IMR-90 (cell line): ENCODE results near the gene SYN1. TPM values are rescaled to one million over a fixed set of nuclear protein-coding genes. Genes with fewer than 3 reads are reported as not detected.

Experiments used
- ATAC-seq: fragments of 200-7000 bp; cut with Tn5 transposase; 2 replicates; pipeline ENCODE4 v1.9.1; 2020; ENCODE audit warnings: low read depth, mild to moderate bottlenecking, moderate library complexity
- BruUV-seq: library from RNA; stranded (reverse); fragments of 400-500 nt; replicated peaks from 2 replicates; lab custom pipeline; 2021; lab: Mats Ljungman, UMichigan
- CTCF ChIA-PET: fragments of 300-600 bp; formaldehyde crosslinking; extraction: SDS; loops from one replicate; lab custom pipeline; 2021; ENCODE audit warnings: antibody characterized with exemption; lab: Yijun Ruan, JAX
- POLR2A ChIA-PET: fragments of 300-600 bp; sonication (Branson Sonifier 250); formaldehyde crosslinking; loops from one replicate; lab custom pipeline; 2022; ENCODE audit warnings: antibody characterized with exemption; ENCODE audit not compliant: unreplicated experiment; lab: Charles Lee
- DNase-seq: peaks from one replicate; pipeline ENCODE4 v3.0.0; 2013
- H2AFZ ChIP-seq: replicated peaks from 2 replicates; pipeline ENCODE3; 2013; ENCODE audit warnings: low read length, mild to moderate bottlenecking; ENCODE audit not compliant: poor library complexity
- H2AK5ac ChIP-seq: 2 replicates; pipeline ENCODE4 v1.6.1; 2013; ENCODE audit warnings: low read depth, low read length, inconsistent platforms
- H2AK9ac ChIP-seq: replicated peaks from 2 replicates; pipeline ENCODE3; 2013; ENCODE audit warnings: mild to moderate bottlenecking, low read depth, low read length, moderate library complexity; ENCODE audit not compliant: poor library complexity
- H2BK120ac ChIP-seq: 2 replicates; pipeline ENCODE4 v1.6.1; 2013; ENCODE audit warnings: low read depth, low read length, inconsistent platforms
- H2BK15ac ChIP-seq: 3 replicates; pipeline ENCODE4 v1.6.1; 2013; ENCODE audit warnings: low read depth, low read length, inconsistent platforms
- H2BK20ac ChIP-seq: 2 replicates; pipeline ENCODE4 v1.6.1; 2013; ENCODE audit warnings: low read depth, mild to moderate bottlenecking, inconsistent platforms, low read length, moderate library complexity
- H2BK5ac ChIP-seq: 2 replicates; pipeline ENCODE4 v1.6.1; 2013; ENCODE audit warnings: mild to moderate bottlenecking, low read depth, low read length, inconsistent platforms; ENCODE audit not compliant: poor library complexity, severe bottlenecking
- H3K14ac ChIP-seq: replicated peaks from 2 replicates; pipeline ENCODE4 v1.6.1; 2013; ENCODE audit warnings: low read depth, low read length, inconsistent platforms
- H3K18ac ChIP-seq: 2 replicates; pipeline ENCODE4 v1.6.1; 2013; ENCODE audit warnings: low read depth, low read length, control low read depth
- H3K23ac ChIP-seq: 2 replicates; pipeline ENCODE4 v1.6.1; 2013; ENCODE audit warnings: low read depth, low read length, inconsistent platforms
- H3K27ac ChIP-seq: 2 replicates; pipeline ENCODE4 v1.5.1; 2013; ENCODE audit warnings: mild to moderate bottlenecking, control low read depth, low read length; ENCODE audit not compliant: insufficient read depth
- H3K27me3 ChIP-seq: 2 replicates; pipeline ENCODE4 v1.6.1; 2013; ENCODE audit warnings: low read length; ENCODE audit not compliant: control insufficient read depth, insufficient read depth
- H3K36me3 ChIP-seq: 2 replicates; pipeline ENCODE4 v1.6.1; 2013; ENCODE audit warnings: low read length, mixed read lengths; ENCODE audit not compliant: control insufficient read depth, insufficient read depth
- H3K4ac ChIP-seq: 2 replicates; pipeline ENCODE4 v1.6.1; 2013; ENCODE audit warnings: low read depth, low read length, inconsistent platforms
- H3K4me1 ChIP-seq: 2 replicates; pipeline ENCODE4 v1.6.1; 2013; ENCODE audit warnings: low read length, mixed read lengths; ENCODE audit not compliant: control insufficient read depth, insufficient read depth
- H3K4me2 ChIP-seq: 2 replicates; pipeline ENCODE4 v1.6.1; 2013; ENCODE audit warnings: low read depth, mild to moderate bottlenecking, control low read depth, low read length, moderate library complexity
- H3K4me3 ChIP-seq: 2 replicates; pipeline ENCODE4 v1.5.1; 2013; ENCODE audit warnings: low read depth, mild to moderate bottlenecking, control low read depth, low read length, moderate library complexity; ENCODE audit not compliant: insufficient read depth
- H3K56ac ChIP-seq: 2 replicates; pipeline ENCODE4 v1.6.1; 2013; ENCODE audit warnings: low read length, inconsistent platforms; ENCODE audit not compliant: insufficient read depth; ENCODE audit errors: extremely low read depth
- H3K79me1 ChIP-seq, 2 experiments: 2 replicates each; pipeline ENCODE4 v1.6.1; 2013; ENCODE audit warnings: low read length in 2 of 2, inconsistent platforms in 1 of 2, low read depth in 1 of 2
- H3K9ac ChIP-seq: 2 replicates; pipeline ENCODE4 v1.6.1; 2013; ENCODE audit warnings: low read depth, low read length, control low read depth
- H3K9me1 ChIP-seq: 2 replicates; pipeline ENCODE4 v1.6.1; 2013; ENCODE audit warnings: low read length, inconsistent platforms; ENCODE audit not compliant: insufficient read depth
- H3K9me3 ChIP-seq: 2 replicates; pipeline ENCODE4 v1.6.1; 2013; ENCODE audit warnings: low read length; ENCODE audit not compliant: control insufficient read depth, insufficient read depth
- H4K20me1 ChIP-seq: 2 replicates; pipeline ENCODE4 v1.6.1; 2013; ENCODE audit warnings: low read length, inconsistent platforms; ENCODE audit not compliant: insufficient read depth
- H4K5ac ChIP-seq: 2 replicates; pipeline ENCODE4 v1.6.1; 2013; ENCODE audit warnings: mild to moderate bottlenecking, low read depth, low read length, control low read depth
- H4K8ac ChIP-seq, 2 experiments: 2 replicates each; pipeline ENCODE4 v1.6.1; 2013; ENCODE audit warnings: low read depth in 2 of 2, low read length in 2 of 2, control low read depth in 1 of 2, inconsistent platforms in 1 of 2
- H4K91ac ChIP-seq: 2 replicates; pipeline ENCODE4 v1.6.1; 2013; ENCODE audit warnings: low read depth, low read length, inconsistent platforms; ENCODE audit not compliant: insufficient read depth
- BHLHE40 ChIP-seq: fragments of 150-350 bp; IDR thresholded peaks from 2 replicates; pipeline ENCODE4 v1.6.1; 2016; ENCODE audit warnings: mild to moderate bottlenecking, low read depth, low read length
- CEBPB ChIP-seq: IDR thresholded peaks from 2 replicates; pipeline ENCODE4 v1.6.1; 2012; ENCODE audit warnings: low read depth, low read length, improper control_type of control experiment
- CHD1 ChIP-seq: IDR thresholded peaks from 2 replicates; pipeline ENCODE4 v1.6.1; 2012; ENCODE audit warnings: low read depth, low read length, improper control_type of control experiment
- FOS ChIP-seq: fragments of 150-350 bp; IDR thresholded peaks from 2 replicates; pipeline ENCODE4 v1.6.1; 2016; ENCODE audit warnings: low read depth, low read length
- MAFK ChIP-seq: IDR thresholded peaks from 2 replicates; pipeline ENCODE4 v1.6.1; 2012; ENCODE audit warnings: low read depth, low read length, improper control_type of control experiment
- MAZ ChIP-seq: IDR thresholded peaks from 2 replicates; pipeline ENCODE4 v1.6.1; 2012; ENCODE audit warnings: low read depth, mild to moderate bottlenecking, low read length, improper control_type of control experiment, moderate library complexity, borderline replicate concordance
- MXI1 ChIP-seq: IDR thresholded peaks from 2 replicates; pipeline ENCODE4 v1.6.1; 2012; ENCODE audit warnings: low read depth, mild to moderate bottlenecking, low read length, moderate library complexity, borderline replicate concordance
- NFE2L2 ChIP-seq: fragments of 150-350 bp; IDR thresholded peaks from 2 replicates; pipeline ENCODE4 v1.6.1; 2016; ENCODE audit warnings: low read depth, mild to moderate bottlenecking, low read length
- POLR2A ChIP-seq: IDR thresholded peaks from 2 replicates; pipeline ENCODE4 v1.6.1; 2012; ENCODE audit warnings: mild to moderate bottlenecking, low read depth, low read length
- RAD21 ChIP-seq: IDR thresholded peaks from 2 replicates; pipeline ENCODE4 v1.6.1; 2012; ENCODE audit warnings: low read length, improper control_type of control experiment
- RCOR1 ChIP-seq: IDR thresholded peaks from 2 replicates; pipeline ENCODE4 v1.6.1; 2012; ENCODE audit warnings: mild to moderate bottlenecking, low read length, improper control_type of control experiment; ENCODE audit not compliant: insufficient replicate concordance
- SMC3 ChIP-seq: fragments of 150-350 bp; IDR thresholded peaks from 2 replicates; pipeline ENCODE4 v1.6.1; 2016; ENCODE audit warnings: low read depth, mild to moderate bottlenecking, antibody characterized with exemption, low read length, moderate library complexity
- WGBS, 2 experiments: methylation state at CpG; one replicate each; pipeline versions ENCODE4 v1.1.5 to v1.1.7; 2013; ENCODE audit warnings: missing lambda C conversion rate in 2 of 2; ENCODE audit not compliant: insufficient read length in 1 of 2; ENCODE audit errors: extremely low coverage in 2 of 2; 5-methylcytosine and 5-hydroxymethylcytosine counted together
- dilution Hi-C: fragments of 300-500 bp; cut with HindIII; formaldehyde crosslinking; loops from one replicate; pipeline ENCODE4 v1.14.3; 2018; ENCODE audit warnings: low sequenced_read_pairs; ENCODE audit not compliant: unreplicated experiment
- in situ Hi-C: fragments of 300-500 bp; cut with MboI; formaldehyde crosslinking; loops from 3 replicates; pipeline ENCODE4 v1.14.3; 2019; ENCODE audit warnings: low sequenced_read_pairs, inconsistent platforms, mixed read lengths
- intact Hi-C: fragments of 100-400 bp; cut with micrococcal nuclease; formaldehyde crosslinking; loops from 2 replicates; pipeline ENCODE4 v1.10.0; 2022
- polyA plus RNA-seq, 3 experiments: library from polyadenylated mRNA; depleted of rRNA; stranded (reverse); fragments of >200 nt; gene quantifications; 2 replicates each; pipeline ENCODE4 v1.2.3, GENCODE V29; 2012; ENCODE audit warnings: low replicate concordance in 1 of 3
- total RNA-seq: library from RNA; depleted of rRNA; stranded (reverse); fragments of >200 nt; gene quantifications from 2 replicates; pipeline ENCODE4 v1.2.3, GENCODE V29; 2012
- TF ChIP-seq, protein P1 (sequence below): fragments of 150-350 bp; IDR thresholded peaks from 2 replicates; pipeline ENCODE4 v1.6.1; 2016; ENCODE audit warnings: low read depth, mild to moderate bottlenecking, low read length, moderate library complexity, borderline replicate concordance
- TF ChIP-seq, protein P2 (sequence below): fragments of 150-350 bp; IDR thresholded peaks from 2 replicates; pipeline ENCODE4 v1.6.1; 2017; ENCODE audit warnings: mild to moderate bottlenecking, antibody characterized with exemption, low read length, low read depth
- TF ChIP-seq, protein P3 (sequence below): conservative IDR thresholded peaks from 2 replicates; pipeline ENCODE4 v1.5.1; 2012; ENCODE audit warnings: mild to moderate bottlenecking, low read depth, low read length, improper control_type of control experiment

The SYN1 gene
- total and polyA plus RNA-seq, 2 of the 4 experiments (the other 2 are of a cell fraction): under 0.01 to 0.56 TPM

DNA sequence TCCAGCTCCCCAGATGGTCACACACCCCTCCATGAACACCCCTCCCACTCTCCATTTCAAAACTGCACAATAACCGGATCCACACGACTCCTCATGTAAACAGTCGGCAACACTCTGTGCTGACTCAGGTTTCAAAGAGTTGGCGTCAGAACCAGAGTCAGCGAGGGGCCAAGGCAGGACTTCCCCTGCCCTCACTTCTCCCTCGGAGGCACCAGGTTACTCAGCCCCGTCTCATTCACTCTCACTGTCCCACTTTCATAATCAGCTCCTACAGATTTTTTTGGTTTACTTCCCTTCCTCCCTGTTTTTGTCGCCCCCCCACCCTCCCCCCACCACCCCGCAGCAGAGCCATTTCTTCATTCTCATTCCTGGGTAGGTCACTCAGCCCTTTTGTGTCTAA is 40.1 kb downstream of the SYN1 start:
- H4K20me1 ChIP-seq: peaks cover 11% of the 10 kb centered on the region
- WGBS, 2 experiments: 36% methylated on average over 4 of the region's 9 CpGs; no CpG with 5 or more reads in 1 of the 2 experiments
- H4K8ac ChIP-seq: peak overlapping the region in 1 of 2 experiments; percentile 40; a peak in 1 of 4 replicates
- peaks cover 3 to 21% of the 10 kb centered on the region in 2 experiments; a peak in 2 of 4 replicates for H3K79me1 ChIP-seq
- H3K9me3 ChIP-seq: no peaks in the 10 kb centered on the region
- peak overlapping the region; percentile 73; the same call in 1 of the 2 replicates for H3K14ac ChIP-seq
- dilution Hi-C loops: no loop called here
- H2AK9ac ChIP-seq: peak overlapping the region; percentile 52
- peak overlapping the region; percentile 69 for H2AFZ ChIP-seq
- in situ Hi-C loops: no loop called here
- peaks cover 21% of the 10 kb centered on the region for H3K4me1 ChIP-seq
- BruUV-seq: no TSS peak
- H3K4me3 ChIP-seq: no peak overlapping the region
- ChIA-PET POLR2A (no interaction called here), CTCF (interaction anchor here (0.6 kb wide), 1 partner anchor 97 kb away, joined by 3 read pairs; no protein-coding TSS in a partner anchor)
- H2AK5ac ChIP-seq: peak overlapping the region; percentile 90; the same call in 1 of the 2 replicates
- H3K36me3 ChIP-seq: 0 out of 2 replicates have a peak, but pooled peaks cover 2% of the 10 kb centered on the region
- peak overlapping the region; percentile 85 for H2BK5ac ChIP-seq
- H3K27ac ChIP-seq: peak overlapping the region; percentile 86
- peak overlapping the region; percentile 84 for H3K4ac ChIP-seq
- H4K5ac ChIP-seq: no peak overlapping the region
- peaks cover 16% of the 10 kb centered on the region for H3K9me1 ChIP-seq
- peak; percentile 90 for DNase-seq
- H3K4me2 ChIP-seq: peak overlapping the region; percentile 56; the same call in 1 of the 2 replicates
- H4K91ac ChIP-seq: peak overlapping the region; percentile 73; the same call in 1 of the 2 replicates
- intact Hi-C loops: no loop called here
- no peak overlapping the region for H3K9ac ChIP-seq
- H2BK20ac ChIP-seq: 0 out of 2 replicates have a peak overlapping the region, but pooled peaks have one; percentile 92
- H2BK15ac ChIP-seq: 0 out of 3 replicates have a peak overlapping the region, but pooled peaks have one; percentile 77
- H3K23ac ChIP-seq: 0 out of 2 replicates have a peak overlapping the region, but pooled peaks have one; percentile 91
- ATAC-seq: peak; percentile 44
- no peak overlapping the region for H3K18ac ChIP-seq
- peak overlapping the region; percentile 92 for H2BK120ac ChIP-seq
- no peaks in the 10 kb centered on the region for H3K27me3 ChIP-seq
- H3K56ac ChIP-seq: peak overlapping the region; percentile 40; the same call in 1 of the 2 replicates
- TF ChIP-seq MXI1: no peak
- TF ChIP-seq POLR2A: no peak
- TF ChIP-seq MAZ: no peak; the same call in 1 of the 2 replicates
- TF ChIP-seq, protein P1, sequence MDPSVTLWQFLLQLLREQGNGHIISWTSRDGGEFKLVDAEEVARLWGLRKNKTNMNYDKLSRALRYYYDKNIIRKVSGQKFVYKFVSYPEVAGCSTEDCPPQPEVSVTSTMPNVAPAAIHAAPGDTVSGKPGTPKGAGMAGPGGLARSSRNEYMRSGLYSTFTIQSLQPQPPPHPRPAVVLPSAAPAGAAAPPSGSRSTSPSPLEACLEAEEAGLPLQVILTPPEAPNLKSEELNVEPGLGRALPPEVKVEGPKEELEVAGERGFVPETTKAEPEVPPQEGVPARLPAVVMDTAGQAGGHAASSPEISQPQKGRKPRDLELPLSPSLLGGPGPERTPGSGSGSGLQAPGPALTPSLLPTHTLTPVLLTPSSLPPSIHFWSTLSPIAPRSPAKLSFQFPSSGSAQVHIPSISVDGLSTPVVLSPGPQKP: no peak
- TF ChIP-seq MAFK: peak; percentile 76
- TF ChIP-seq CHD1: no peak
- TF ChIP-seq BHLHE40: 0 out of 2 replicates have a peak, but pooled peaks have one; percentile 20
- TF ChIP-seq FOS: peak; percentile 62
- TF ChIP-seq, protein P2, sequence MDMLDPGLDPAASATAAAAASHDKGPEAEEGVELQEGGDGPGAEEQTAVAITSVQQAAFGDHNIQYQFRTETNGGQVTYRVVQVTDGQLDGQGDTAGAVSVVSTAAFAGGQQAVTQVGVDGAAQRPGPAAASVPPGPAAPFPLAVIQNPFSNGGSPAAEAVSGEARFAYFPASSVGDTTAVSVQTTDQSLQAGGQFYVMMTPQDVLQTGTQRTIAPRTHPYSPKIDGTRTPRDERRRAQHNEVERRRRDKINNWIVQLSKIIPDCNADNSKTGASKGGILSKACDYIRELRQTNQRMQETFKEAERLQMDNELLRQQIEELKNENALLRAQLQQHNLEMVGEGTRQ: no peak
- no peak for TF ChIP-seq RCOR1
- TF ChIP-seq RAD21: no peak
- TF ChIP-seq, protein P3, sequence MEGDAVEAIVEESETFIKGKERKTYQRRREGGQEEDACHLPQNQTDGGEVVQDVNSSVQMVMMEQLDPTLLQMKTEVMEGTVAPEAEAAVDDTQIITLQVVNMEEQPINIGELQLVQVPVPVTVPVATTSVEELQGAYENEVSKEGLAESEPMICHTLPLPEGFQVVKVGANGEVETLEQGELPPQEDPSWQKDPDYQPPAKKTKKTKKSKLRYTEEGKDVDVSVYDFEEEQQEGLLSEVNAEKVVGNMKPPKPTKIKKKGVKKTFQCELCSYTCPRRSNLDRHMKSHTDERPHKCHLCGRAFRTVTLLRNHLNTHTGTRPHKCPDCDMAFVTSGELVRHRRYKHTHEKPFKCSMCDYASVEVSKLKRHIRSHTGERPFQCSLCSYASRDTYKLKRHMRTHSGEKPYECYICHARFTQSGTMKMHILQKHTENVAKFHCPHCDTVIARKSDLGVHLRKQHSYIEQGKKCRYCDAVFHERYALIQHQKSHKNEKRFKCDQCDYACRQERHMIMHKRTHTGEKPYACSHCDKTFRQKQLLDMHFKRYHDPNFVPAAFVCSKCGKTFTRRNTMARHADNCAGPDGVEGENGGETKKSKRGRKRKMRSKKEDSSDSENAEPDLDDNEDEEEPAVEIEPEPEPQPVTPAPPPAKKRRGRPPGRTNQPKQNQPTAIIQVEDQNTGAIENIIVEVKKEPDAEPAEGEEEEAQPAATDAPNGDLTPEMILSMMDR: no peak
- TF ChIP-seq CEBPB: peak; percentile 63
- peak; percentile 57; the same call in 1 of the 2 replicates for TF ChIP-seq NFE2L2
- no peak for TF ChIP-seq SMC3
